ENCODE data around the gene FLT1.
A peak's percentile ranks its signal among the peaks of the same experiment; 100 is the strongest.

FLT1 gene

DNA sequence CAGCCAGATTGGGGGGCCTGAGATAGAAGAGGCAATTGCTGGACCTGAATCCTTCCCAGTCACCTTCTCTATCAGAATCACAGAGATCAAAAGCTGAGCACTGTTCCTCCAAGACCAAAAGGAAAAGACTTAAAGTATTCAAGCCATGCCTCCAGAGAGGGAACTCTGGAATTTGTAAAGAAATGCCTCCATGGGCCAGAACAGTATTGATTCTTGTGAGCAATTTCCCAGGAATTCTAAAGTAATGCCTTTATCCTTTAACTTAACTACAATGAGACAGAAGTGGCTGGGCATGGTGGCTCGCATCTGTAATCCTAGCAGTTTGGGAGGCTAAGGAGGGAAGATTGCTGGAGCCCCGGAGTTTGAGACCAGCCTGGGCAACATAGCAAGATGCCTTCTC, 148.8 kb downstream of the FLT1 start:
- H3K36me3 ChIP-seq (ENCODE audit: insufficient read depth, insufficient read length, low read length) = no peaks in the 10 kb centered on the region
- DNase-seq (ENCODE audit: low read depth, low spot score) = peak; percentile 23
- H3K4me3 ChIP-seq (ENCODE audit: insufficient read length, low read depth) = no peak overlapping the region
- peaks cover 3% of the 10 kb centered on the region for H3K4me1 ChIP-seq (ENCODE audit: insufficient read depth, insufficient read length)
- TF ChIP-seq YY1 (IDR thresholded peaks at IDR 0.05; ENCODE audit: insufficient read depth, insufficient read length) (no peak), SUZ12 (IDR thresholded peaks at IDR 0.05; ENCODE audit: extremely low read depth, insufficient read depth, insufficient read length) (no peak), ZNF274 (IDR thresholded peaks at IDR 0.05; ENCODE audit: low read depth, low read length) (no peak)
- H3K9me3 ChIP-seq (ENCODE audit: insufficient read depth, low read length) = no peaks in the 10 kb centered on the region
- no peak overlapping the region for H3K9ac ChIP-seq (ENCODE audit: insufficient read length, low read depth)
- H3K27me3 ChIP-seq (ENCODE audit: insufficient read depth, insufficient read length) = no peaks in the 10 kb centered on the region

DNA sequence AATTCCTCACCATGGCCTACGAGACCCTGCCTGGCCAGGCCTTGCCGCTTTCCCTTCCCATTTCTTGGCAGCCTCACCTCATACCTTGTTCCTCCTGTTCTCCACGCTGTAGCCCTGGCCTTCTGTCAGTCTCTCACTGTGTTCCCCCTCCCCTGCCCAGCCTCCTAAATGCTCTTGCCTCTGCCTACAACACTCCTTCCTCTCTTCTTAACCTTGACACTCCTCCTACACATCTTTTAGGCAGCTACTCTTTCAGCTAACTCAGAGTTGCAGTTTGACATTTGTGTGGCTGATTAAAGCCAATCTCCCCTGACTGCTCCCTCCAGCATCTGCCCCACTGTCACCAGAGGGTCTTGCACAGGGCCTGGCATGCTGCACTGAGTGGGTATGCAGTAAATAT, 150.8 kb downstream of the FLT1 start:
- no peaks in the 10 kb centered on the region for H3K27me3 ChIP-seq (ENCODE audit: insufficient read depth, insufficient read length)
- no peaks in the 10 kb centered on the region for H3K36me3 ChIP-seq (ENCODE audit: insufficient read depth, insufficient read length, low read length)
- H3K9me3 ChIP-seq (ENCODE audit: insufficient read depth, low read length) = no peaks in the 10 kb centered on the region
- H3K4me1 ChIP-seq (ENCODE audit: insufficient read depth, insufficient read length) = peaks cover 3% of the 10 kb centered on the region
- H3K4me3 ChIP-seq (ENCODE audit: insufficient read length, low read depth) = no peak overlapping the region
- no peak for DNase-seq (ENCODE audit: low read depth, low spot score)
- no peak overlapping the region for H3K9ac ChIP-seq (ENCODE audit: insufficient read length, low read depth)
- TF ChIP-seq YY1 (IDR thresholded peaks at IDR 0.05; ENCODE audit: insufficient read depth, insufficient read length) = no peak
- no peak for TF ChIP-seq SUZ12 (IDR thresholded peaks at IDR 0.05; ENCODE audit: extremely low read depth, insufficient read depth, insufficient read length)
- no peak for TF ChIP-seq ZNF274 (IDR thresholded peaks at IDR 0.05; ENCODE audit: low read depth, low read length)

DNA sequence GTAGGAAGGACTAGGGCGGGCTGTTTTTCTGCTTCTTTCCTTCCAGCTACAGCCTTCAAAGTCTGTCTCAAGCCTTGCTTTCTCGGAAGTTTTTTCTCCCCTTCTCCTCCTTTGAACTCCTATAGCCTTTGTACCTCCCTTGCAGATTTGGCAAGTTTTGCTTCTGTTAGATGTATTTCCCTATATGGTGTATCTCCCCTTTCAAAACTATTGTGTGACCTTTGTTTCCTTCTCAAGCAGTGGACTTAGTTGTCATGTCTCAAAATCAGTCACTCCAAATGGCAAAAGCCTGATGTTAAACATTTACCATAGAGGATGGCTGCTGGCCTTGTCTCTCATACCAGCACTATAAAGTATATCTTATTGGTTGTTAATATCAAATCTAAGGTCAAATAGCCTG, 152.7 kb downstream of the FLT1 start:
- TF ChIP-seq ZNF274 (IDR thresholded peaks at IDR 0.05; ENCODE audit: low read depth, low read length) (no peak), YY1 (IDR thresholded peaks at IDR 0.05; ENCODE audit: insufficient read depth, insufficient read length) (no peak), SUZ12 (IDR thresholded peaks at IDR 0.05; ENCODE audit: extremely low read depth, insufficient read depth, insufficient read length) (no peak)
- H3K4me3 ChIP-seq (ENCODE audit: insufficient read length, low read depth) = no peak overlapping the region
- H3K9ac ChIP-seq (ENCODE audit: insufficient read length, low read depth) = no peak overlapping the region
- peaks cover 6% of the 10 kb centered on the region for H3K4me1 ChIP-seq (ENCODE audit: insufficient read depth, insufficient read length)
- H3K36me3 ChIP-seq (ENCODE audit: insufficient read depth, insufficient read length, low read length) = no peaks in the 10 kb centered on the region
- no peaks in the 10 kb centered on the region for H3K27me3 ChIP-seq (ENCODE audit: insufficient read depth, insufficient read length)
- DNase-seq (ENCODE audit: low read depth, low spot score) = no peak
- no peaks in the 10 kb centered on the region for H3K9me3 ChIP-seq (ENCODE audit: insufficient read depth, low read length)

DNA sequence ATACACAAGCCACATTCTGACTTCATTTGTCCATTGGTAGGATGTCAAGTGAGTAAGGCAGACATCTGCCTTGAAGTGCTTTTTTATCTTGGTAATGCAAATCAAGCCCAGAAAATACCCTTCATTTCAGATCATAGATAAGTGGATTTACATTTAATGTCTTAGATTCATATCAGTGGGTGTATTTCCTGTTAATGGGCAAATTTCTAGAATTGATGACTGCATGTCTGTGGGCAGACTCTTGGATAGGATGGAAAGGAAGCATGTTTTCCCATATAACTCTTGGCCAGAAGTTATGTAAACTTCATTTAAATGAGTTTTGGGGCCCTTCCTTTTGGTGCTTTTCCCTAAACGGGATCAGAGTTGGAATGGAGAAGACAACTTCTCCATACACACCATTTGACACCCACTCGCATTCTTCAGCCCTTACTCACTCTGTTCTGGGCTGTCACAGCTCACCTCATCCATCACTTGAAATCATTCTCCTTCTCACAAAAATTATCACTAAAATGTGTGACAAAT, 154.6 kb downstream of the FLT1 start:
- Histone ChIP-seq H3K9me3 (ENCODE audit: insufficient read depth, low read length) (no peaks in the 10 kb centered on the region), H3K4me3 (ENCODE audit: insufficient read length, low read depth) (no peak overlapping the region), H3K36me3 (ENCODE audit: insufficient read depth, insufficient read length, low read length) (no peaks in the 10 kb centered on the region), H3K27me3 (ENCODE audit: insufficient read depth, insufficient read length) (no peaks in the 10 kb centered on the region), H3K9ac (ENCODE audit: insufficient read length, low read depth) (no peak overlapping the region), H3K4me1 (ENCODE audit: insufficient read depth, insufficient read length) (peaks cover 6% of the 10 kb centered on the region)
- no peak for DNase-seq (ENCODE audit: low read depth, low spot score)
- no peak for TF ChIP-seq ZNF274 (IDR thresholded peaks at IDR 0.05; ENCODE audit: low read depth, low read length)
- TF ChIP-seq YY1 (IDR thresholded peaks at IDR 0.05; ENCODE audit: insufficient read depth, insufficient read length) = no peak
- no peak for TF ChIP-seq SUZ12 (IDR thresholded peaks at IDR 0.05; ENCODE audit: extremely low read depth, insufficient read depth, insufficient read length)

DNA sequence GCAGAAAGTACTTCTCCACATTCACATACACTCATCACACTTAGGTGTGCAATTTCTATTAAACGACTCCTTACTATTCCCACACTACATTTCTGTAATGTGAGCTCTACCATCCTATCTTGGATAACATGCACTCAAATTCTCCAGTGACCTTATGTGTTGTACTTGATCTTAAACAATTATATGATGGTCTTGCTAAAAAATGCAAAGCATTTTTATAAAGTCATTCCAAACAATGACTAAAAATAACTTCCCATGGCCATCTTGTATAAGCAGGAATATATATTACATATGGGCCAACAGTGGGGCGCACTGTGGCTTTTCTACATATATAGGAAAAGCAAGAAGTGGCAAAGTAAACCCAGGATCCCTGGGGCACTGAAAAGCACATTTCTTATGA, 155.5 kb downstream of the FLT1 start:
- H3K27me3 ChIP-seq (ENCODE audit: insufficient read depth, insufficient read length) = no peaks in the 10 kb centered on the region
- no peak for DNase-seq (ENCODE audit: low read depth, low spot score)
- H3K9ac ChIP-seq (ENCODE audit: insufficient read length, low read depth) = no peak overlapping the region
- H3K4me1 ChIP-seq (ENCODE audit: insufficient read depth, insufficient read length) = peaks cover 6% of the 10 kb centered on the region
- H3K9me3 ChIP-seq (ENCODE audit: insufficient read depth, low read length) = no peaks in the 10 kb centered on the region
- TF ChIP-seq SUZ12 (IDR thresholded peaks at IDR 0.05; ENCODE audit: extremely low read depth, insufficient read depth, insufficient read length) (no peak), ZNF274 (IDR thresholded peaks at IDR 0.05; ENCODE audit: low read depth, low read length) (no peak), YY1 (IDR thresholded peaks at IDR 0.05; ENCODE audit: insufficient read depth, insufficient read length) (no peak)
- no peaks in the 10 kb centered on the region for H3K36me3 ChIP-seq (ENCODE audit: insufficient read depth, insufficient read length, low read length)
- H3K4me3 ChIP-seq (ENCODE audit: insufficient read length, low read depth) = no peak overlapping the region

DNA sequence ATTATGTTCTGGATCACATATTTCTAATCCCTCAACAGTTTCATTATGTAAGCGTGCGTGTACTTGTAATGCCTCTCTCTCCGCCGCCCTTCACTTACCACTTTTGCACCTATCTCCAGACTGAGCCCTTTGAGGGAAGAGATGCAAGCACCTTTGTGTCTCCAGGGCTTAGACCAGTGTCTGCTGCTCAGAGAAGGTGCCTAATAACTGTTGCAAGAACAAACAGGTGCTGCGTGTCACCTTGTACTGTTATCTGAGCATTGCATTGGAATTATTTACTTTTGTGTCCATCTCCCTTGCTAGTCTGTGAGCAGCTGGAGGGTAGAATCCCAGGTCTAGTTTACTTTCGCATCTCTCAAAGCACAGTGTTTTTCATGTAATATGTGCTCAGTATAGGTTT, 156.2 kb downstream of the FLT1 start:
- H3K9ac ChIP-seq (ENCODE audit: insufficient read length, low read depth) = no peak overlapping the region
- peaks cover 2% of the 10 kb centered on the region for H3K4me1 ChIP-seq (ENCODE audit: insufficient read depth, insufficient read length)
- H3K36me3 ChIP-seq (ENCODE audit: insufficient read depth, insufficient read length, low read length) = no peaks in the 10 kb centered on the region
- TF ChIP-seq YY1 (IDR thresholded peaks at IDR 0.05; ENCODE audit: insufficient read depth, insufficient read length) (no peak), ZNF274 (IDR thresholded peaks at IDR 0.05; ENCODE audit: low read depth, low read length) (no peak)
- no peak overlapping the region for H3K4me3 ChIP-seq (ENCODE audit: insufficient read length, low read depth)
- no peak for DNase-seq (ENCODE audit: low read depth, low spot score)
- no peaks in the 10 kb centered on the region for H3K9me3 ChIP-seq (ENCODE audit: insufficient read depth, low read length)
- no peaks in the 10 kb centered on the region for H3K27me3 ChIP-seq (ENCODE audit: insufficient read depth, insufficient read length)

DNA sequence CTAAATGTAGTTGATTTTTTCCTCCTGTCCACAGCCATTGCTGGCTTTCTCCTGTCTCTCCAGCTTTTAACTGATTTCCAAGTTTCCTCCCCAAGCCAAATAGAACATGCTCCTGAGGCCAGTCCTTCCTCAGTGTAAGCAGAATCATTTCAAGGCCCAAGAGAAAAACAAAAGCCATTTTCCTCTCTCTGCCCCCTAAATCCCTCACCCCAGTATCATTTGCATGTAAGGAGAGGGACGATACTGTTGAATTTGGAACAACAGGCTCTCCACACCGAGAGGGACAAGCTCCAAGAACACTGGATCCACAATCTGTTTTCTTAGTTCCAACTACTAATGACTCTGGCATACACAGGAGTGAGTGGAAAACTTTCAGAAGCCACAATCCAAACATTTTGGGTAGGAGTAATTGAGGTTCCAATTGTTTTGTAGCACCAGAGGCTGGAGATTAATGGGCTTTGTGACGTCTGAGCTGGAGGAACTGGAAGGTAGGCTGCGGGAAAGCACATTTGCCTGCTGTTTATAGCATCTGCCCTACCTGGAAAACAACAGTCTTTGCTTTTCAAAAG, 156.8 kb downstream of the FLT1 start:
- no peak overlapping the region for H3K9ac ChIP-seq (ENCODE audit: insufficient read length, low read depth)
- no peak overlapping the region for H3K4me3 ChIP-seq (ENCODE audit: insufficient read length, low read depth)
- H3K36me3 ChIP-seq (ENCODE audit: insufficient read depth, insufficient read length, low read length) = no peaks in the 10 kb centered on the region
- no peak for DNase-seq (ENCODE audit: low read depth, low spot score)
- no peaks in the 10 kb centered on the region for H3K9me3 ChIP-seq (ENCODE audit: insufficient read depth, low read length)
- H3K4me1 ChIP-seq (ENCODE audit: insufficient read depth, insufficient read length) = peaks cover 2% of the 10 kb centered on the region
- TF ChIP-seq ZNF274 (IDR thresholded peaks at IDR 0.05; ENCODE audit: low read depth, low read length) (no peak), SUZ12 (IDR thresholded peaks at IDR 0.05; ENCODE audit: extremely low read depth, insufficient read depth, insufficient read length) (no peak), YY1 (IDR thresholded peaks at IDR 0.05; ENCODE audit: insufficient read depth, insufficient read length) (no peak)
- H3K27me3 ChIP-seq (ENCODE audit: insufficient read depth, insufficient read length) = no peaks in the 10 kb centered on the region

Measured in NT2/D1 (cell line).